ENCODE results near the gene SYNJ2.

SYNJ2 gene

DNA sequence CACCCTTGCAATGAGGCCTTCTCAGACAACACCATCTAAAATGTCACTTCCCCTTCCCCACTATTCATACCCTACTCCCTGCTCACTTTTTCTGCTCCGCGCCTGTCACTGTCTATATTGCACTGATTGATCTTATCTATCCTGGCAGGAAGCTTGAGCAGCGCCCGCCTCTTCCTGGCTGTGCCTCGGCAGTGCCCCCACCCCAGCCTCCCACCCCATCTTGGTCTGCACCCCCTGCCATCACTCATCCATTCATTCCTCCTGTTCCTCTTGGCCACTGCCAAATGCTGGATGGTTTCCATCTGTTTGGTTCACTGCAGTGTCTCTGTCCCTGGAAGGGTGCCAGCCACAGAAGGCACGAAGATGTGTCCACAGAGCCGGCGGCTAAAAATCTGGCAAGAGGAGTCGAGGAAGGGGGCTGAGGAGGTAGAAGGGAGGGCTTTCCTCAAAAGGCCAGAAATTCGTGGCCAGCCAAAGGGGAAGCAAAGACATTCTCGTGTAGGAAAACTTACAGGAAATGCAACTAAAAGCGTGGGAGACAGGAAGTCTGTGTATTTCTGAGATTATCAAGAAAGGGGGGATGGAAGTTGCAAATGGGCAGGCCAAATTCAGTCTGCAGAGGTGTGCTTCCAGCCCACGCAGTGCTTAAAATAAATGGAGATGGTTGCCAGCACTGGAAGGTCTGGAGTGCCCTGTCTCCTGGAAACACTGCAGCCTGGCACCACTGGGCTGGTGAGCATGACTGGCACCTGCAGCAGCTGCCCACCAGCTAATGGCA lies 27.6 kb downstream of the SYNJ2 start:
- no peak overlapping the region for H3K9ac ChIP-seq (ENCODE audit: low read length)
- TF ChIP-seq EZH2 (optimal IDR thresholded peaks at IDR 0.05; ENCODE audit: low read depth, low read length), result no peak
- TF ChIP-seq, protein P1, sequence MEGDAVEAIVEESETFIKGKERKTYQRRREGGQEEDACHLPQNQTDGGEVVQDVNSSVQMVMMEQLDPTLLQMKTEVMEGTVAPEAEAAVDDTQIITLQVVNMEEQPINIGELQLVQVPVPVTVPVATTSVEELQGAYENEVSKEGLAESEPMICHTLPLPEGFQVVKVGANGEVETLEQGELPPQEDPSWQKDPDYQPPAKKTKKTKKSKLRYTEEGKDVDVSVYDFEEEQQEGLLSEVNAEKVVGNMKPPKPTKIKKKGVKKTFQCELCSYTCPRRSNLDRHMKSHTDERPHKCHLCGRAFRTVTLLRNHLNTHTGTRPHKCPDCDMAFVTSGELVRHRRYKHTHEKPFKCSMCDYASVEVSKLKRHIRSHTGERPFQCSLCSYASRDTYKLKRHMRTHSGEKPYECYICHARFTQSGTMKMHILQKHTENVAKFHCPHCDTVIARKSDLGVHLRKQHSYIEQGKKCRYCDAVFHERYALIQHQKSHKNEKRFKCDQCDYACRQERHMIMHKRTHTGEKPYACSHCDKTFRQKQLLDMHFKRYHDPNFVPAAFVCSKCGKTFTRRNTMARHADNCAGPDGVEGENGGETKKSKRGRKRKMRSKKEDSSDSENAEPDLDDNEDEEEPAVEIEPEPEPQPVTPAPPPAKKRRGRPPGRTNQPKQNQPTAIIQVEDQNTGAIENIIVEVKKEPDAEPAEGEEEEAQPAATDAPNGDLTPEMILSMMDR (IDR thresholded peaks at IDR 0.05; ENCODE audit: low read length), result no peak
- H3K27me3 ChIP-seq (replicated peaks; ENCODE audit: insufficient read depth, low read length), result no peaks in the 10 kb centered on the region
- no peaks in the 10 kb centered on the region for H3K9me2 ChIP-seq (replicated peaks; ENCODE audit: insufficient read depth, low read length)
- no peaks in the 10 kb centered on the region for H3K4me1 ChIP-seq (ENCODE audit: low read length)
- no peaks in the 10 kb centered on the region for H4K20me1 ChIP-seq (ENCODE audit: insufficient read depth, low read length)
- H3K79me2 ChIP-seq (ENCODE audit: low read length), result peaks cover 25% of the 10 kb centered on the region
- H3F3A ChIP-seq (ENCODE audit: insufficient read depth, low read length), result no peaks in the 10 kb centered on the region
- H3K36me3 ChIP-seq (replicated peaks; ENCODE audit: insufficient read depth, low read length), result no peaks in the 10 kb centered on the region
- H3K4me3 ChIP-seq (ENCODE audit: low read length), result no peak overlapping the region
- H2AFZ ChIP-seq (ENCODE audit: low read length), result no peak overlapping the region
- H3K4me2 ChIP-seq (ENCODE audit: low read depth, low read length), result no peak overlapping the region
- no peak for DNase-seq
- H3K27ac ChIP-seq (ENCODE audit: low read length), result no peak overlapping the region
- H3K9me3 ChIP-seq (replicated peaks; ENCODE audit: insufficient read depth, low read length), result no peaks in the 10 kb centered on the region

DNA sequence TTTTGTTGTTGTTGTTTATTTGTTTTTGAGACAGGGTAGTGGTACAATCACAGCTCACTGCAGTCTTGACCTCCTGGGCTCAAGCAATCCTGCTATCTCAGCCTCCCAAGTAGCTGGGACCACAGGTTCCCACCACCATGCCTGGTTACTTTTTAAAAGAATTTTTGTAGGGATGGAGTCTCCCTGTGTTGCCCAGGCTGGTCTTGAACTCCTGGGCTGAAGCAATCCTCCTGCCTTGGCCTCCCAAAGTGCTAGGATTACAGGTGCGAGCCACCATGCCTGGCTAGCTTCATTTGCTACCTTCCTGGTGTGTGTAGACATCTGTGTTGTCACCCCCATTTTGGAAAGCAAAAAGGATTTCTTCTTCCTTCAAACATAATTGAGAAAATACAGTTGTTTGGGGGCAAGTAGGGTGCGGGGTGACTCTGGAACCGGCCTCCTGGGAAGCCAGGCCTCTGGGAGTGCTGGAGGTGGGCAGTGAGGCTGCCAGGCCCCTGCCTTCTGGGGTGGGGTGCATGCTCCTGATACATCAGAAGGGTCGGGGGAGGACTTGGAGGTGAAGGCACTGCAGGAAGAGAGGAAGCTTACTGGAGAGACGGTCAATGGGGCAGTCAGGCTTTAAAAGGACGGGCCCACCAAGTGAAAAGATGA lies 28.4 kb downstream of the SYNJ2 start:
- H3K27me3 ChIP-seq (replicated peaks; ENCODE audit: insufficient read depth, low read length), result no peaks in the 10 kb centered on the region
- no peak overlapping the region for H3K4me3 ChIP-seq (ENCODE audit: low read length)
- no peak overlapping the region for H3K4me2 ChIP-seq (ENCODE audit: low read depth, low read length)
- TF ChIP-seq EZH2 (optimal IDR thresholded peaks at IDR 0.05; ENCODE audit: low read depth, low read length) (no peak), EZH2phosphoT487 (IDR thresholded peaks at IDR 0.05; ENCODE audit: low read length) (no peak)
- TF ChIP-seq, protein P1 (IDR thresholded peaks at IDR 0.05; ENCODE audit: low read length), result no peak
- no peaks in the 10 kb centered on the region for H3F3A ChIP-seq (ENCODE audit: insufficient read depth, low read length)
- no peaks in the 10 kb centered on the region for H3K36me3 ChIP-seq (replicated peaks; ENCODE audit: insufficient read depth, low read length)
- no peak for DNase-seq
- H3K79me2 ChIP-seq (ENCODE audit: low read length), result peaks cover 32% of the 10 kb centered on the region
- no peaks in the 10 kb centered on the region for H3K9me3 ChIP-seq (replicated peaks; ENCODE audit: insufficient read depth, low read length)
- H2AFZ ChIP-seq (ENCODE audit: low read length), result no peak overlapping the region
- H3K27ac ChIP-seq (ENCODE audit: low read length), result no peak overlapping the region
- no peaks in the 10 kb centered on the region for H3K4me1 ChIP-seq (ENCODE audit: low read length)
- H4K20me1 ChIP-seq (ENCODE audit: insufficient read depth, low read length), result no peaks in the 10 kb centered on the region
- no peaks in the 10 kb centered on the region for H3K9me2 ChIP-seq (replicated peaks; ENCODE audit: insufficient read depth, low read length)
- no peak overlapping the region for H3K9ac ChIP-seq (ENCODE audit: low read length)

DNA sequence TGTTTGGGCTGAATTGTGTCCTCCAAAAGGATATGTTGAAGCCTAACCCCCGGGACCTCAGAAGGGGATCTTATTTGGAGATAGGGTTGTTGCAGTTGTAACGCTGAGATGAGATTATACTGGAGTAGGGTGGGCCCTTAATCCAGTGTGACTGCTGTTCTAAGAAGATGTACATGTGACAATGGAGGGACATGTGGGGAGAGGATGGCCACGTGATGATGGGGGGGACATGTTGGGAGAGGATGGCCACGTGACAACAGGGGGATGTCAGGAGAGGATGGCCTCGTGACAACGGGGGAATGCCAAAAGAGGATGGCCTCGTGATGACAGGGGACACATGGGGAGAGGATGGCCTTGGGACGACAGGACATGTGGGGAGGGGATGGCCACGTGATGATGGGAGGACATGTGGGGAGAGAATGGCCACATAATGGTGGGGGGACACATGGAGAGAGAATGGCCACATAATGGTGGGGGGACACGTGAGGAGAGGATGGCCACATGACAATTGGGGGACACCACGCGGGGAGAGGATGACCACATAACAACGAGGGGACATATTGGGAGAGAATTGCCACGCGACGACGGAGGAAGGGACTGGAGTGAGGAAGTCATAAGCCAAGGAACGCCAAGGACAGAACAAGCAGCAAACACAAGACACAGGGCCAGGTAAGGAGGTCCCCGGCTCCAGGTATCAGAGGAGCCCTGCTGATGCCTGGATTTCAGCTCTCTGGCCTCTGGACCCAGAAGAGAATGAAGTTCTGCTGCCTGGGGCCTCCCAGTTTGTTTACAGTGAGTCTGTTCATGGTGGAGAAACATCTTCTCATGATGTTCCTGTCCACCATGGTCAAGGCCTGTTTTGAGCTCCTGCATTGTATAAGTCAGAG lies 29.2 kb downstream of the SYNJ2 start:
- H3K27ac ChIP-seq (ENCODE audit: low read length), result no peak overlapping the region
- no peaks in the 10 kb centered on the region for H3K36me3 ChIP-seq (replicated peaks; ENCODE audit: insufficient read depth, low read length)
- peaks cover 37% of the 10 kb centered on the region for H3K79me2 ChIP-seq (ENCODE audit: low read length)
- no peaks in the 10 kb centered on the region for H3K9me2 ChIP-seq (replicated peaks; ENCODE audit: insufficient read depth, low read length)
- H3F3A ChIP-seq (ENCODE audit: insufficient read depth, low read length), result no peaks in the 10 kb centered on the region
- H3K27me3 ChIP-seq (replicated peaks; ENCODE audit: insufficient read depth, low read length), result no peaks in the 10 kb centered on the region
- no peak for DNase-seq
- H3K9ac ChIP-seq (ENCODE audit: low read length), result no peak overlapping the region
- no peaks in the 10 kb centered on the region for H4K20me1 ChIP-seq (ENCODE audit: insufficient read depth, low read length)
- TF ChIP-seq EZH2 (optimal IDR thresholded peaks at IDR 0.05; ENCODE audit: low read depth, low read length) (no peak), EZH2phosphoT487 (IDR thresholded peaks at IDR 0.05; ENCODE audit: low read length) (no peak)
- TF ChIP-seq, protein P1 (IDR thresholded peaks at IDR 0.05; ENCODE audit: low read length), result no peak
- H3K4me2 ChIP-seq (ENCODE audit: low read depth, low read length), result no peak overlapping the region
- no peak overlapping the region for H3K4me3 ChIP-seq (ENCODE audit: low read length)
- H3K4me1 ChIP-seq (ENCODE audit: low read length), result no peaks in the 10 kb centered on the region
- no peaks in the 10 kb centered on the region for H3K9me3 ChIP-seq (replicated peaks; ENCODE audit: insufficient read depth, low read length)
- no peak overlapping the region for H2AFZ ChIP-seq (ENCODE audit: low read length)

Data from MM.1S (cell line).